SIG-M5 (cell line): ENCODE results near the gene CFAP73.

Source experiments
- DNase-seq: peaks from one replicate; lab custom pipeline; 2025; lab: John Stamatoyannopoulos, UW

CFAP73 gene

DNA sequence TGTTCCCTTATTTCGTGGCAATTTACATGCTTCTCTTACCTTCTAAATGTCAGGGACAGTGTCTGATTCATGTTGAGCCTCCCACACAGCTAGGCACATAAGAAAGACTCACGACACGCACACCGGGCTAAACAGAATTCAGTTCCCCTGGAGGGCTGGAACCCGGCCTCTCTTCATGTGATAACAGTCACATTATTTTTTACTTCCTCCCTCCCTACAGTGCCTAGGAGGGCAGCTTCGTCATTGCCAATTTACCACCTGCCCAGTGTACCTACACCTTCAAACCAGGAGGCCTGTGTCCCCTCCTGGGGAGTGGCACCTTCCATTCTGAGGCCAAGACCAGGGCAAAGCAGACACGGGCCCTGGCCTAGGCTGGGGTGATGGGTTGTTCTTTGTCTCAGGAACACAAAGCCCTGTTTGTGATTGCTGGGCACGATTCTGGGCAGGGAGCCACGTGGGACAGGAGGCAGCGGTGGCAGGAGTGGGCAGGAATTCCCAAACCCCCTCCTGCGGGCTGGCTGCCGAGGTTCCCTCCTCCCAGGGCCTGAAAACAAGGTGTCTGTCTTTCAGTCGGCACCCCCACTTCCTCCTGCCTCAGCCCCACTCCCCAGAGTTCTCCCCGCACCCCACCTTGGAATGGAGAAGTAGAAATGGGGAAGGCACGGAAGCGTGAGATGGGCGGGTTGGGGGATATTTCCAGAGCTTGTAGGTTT is 7.2 kb upstream of the CFAP73 start:
- DNase-seq, result no peak

- no peak for DNase-seq
Observed at GRCh38 chr12:113142886-113143332, 6.6 kb upstream of the CFAP73 start.

GRCh38 chr12:113143959-113144358 is 5.6 kb upstream of the CFAP73 start:
- DNase-seq, result no peak

GRCh38 chr12:113144806-113145205 is 4.7 kb upstream of the CFAP73 start:
- DNase-seq, result no peak

- no peak for DNase-seq
Observed at GRCh38 chr12:113145720-113146551, 3.6 kb upstream of the CFAP73 start.

DNA sequence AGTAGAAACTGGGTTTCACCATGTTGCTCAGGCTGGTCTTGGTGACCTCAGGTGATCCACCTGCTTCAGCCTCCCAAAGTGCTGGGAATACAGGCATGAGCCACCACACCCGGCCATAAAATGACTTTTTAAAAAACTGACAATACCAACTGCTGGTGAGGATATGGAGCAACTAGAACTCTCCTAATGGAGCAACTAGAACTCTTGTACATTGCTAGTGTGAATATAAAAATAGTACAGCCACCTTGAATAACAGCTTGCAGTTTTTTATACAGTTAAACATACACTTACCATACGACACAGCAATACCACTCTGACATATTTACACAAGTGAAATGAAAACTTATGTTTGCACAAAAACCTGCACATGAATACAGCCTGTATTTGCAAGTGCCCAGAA is 2.5 kb upstream of the CFAP73 start:
- no peak for DNase-seq

DNA sequence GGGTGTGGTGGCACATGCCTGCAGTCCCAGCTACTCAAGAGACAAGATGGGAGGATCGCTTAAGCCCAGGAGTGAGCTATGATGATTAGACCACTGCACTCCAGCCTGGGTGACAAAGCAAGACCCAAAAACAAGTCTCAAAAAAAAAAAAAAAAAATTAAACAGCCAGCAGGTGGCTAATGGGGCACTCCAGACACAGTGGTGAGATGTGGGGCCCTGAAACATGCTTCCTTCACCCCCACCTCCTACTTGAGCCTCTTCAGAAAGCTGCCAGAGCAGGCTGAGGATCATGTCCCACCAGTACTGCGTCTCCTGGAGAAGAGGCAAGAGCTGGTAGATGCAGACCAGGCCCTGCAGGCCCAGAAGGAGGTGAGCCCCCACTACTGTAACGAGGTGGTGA is 2.1 kb downstream of the CFAP73 start:
- no peak for DNase-seq

DNA sequence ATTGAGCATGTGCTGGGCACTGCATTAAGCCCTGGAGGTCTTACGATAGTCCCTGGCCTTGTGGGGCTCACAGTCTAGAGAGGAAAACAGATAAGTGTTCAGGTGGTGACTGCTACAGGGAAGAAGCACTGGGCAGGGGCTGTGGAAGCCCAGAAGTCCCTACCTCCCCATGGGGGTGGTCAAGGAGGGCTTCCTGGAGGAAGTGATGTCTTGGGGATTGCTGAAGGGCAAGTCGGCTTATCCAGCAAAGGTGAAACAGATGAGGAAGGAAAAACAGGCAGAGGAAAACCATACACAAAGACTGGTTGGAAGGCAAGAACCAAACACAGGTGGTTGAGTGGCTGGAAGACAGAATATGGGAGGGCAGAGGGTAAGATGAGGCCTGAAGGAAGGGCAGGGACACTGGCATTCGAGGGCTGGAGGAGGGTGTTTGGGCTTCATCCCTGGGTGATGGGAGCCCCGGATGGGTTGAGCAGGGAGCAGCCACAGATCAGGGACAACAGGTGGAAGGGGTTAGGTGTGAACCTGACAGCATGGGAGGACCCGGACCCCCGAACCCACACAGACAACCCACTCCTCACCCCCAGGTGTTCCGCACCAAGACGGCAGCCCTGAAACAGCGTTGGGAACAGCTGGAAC is 2.8 kb downstream of the CFAP73 start:
- DNase-seq, result no peak

DNA sequence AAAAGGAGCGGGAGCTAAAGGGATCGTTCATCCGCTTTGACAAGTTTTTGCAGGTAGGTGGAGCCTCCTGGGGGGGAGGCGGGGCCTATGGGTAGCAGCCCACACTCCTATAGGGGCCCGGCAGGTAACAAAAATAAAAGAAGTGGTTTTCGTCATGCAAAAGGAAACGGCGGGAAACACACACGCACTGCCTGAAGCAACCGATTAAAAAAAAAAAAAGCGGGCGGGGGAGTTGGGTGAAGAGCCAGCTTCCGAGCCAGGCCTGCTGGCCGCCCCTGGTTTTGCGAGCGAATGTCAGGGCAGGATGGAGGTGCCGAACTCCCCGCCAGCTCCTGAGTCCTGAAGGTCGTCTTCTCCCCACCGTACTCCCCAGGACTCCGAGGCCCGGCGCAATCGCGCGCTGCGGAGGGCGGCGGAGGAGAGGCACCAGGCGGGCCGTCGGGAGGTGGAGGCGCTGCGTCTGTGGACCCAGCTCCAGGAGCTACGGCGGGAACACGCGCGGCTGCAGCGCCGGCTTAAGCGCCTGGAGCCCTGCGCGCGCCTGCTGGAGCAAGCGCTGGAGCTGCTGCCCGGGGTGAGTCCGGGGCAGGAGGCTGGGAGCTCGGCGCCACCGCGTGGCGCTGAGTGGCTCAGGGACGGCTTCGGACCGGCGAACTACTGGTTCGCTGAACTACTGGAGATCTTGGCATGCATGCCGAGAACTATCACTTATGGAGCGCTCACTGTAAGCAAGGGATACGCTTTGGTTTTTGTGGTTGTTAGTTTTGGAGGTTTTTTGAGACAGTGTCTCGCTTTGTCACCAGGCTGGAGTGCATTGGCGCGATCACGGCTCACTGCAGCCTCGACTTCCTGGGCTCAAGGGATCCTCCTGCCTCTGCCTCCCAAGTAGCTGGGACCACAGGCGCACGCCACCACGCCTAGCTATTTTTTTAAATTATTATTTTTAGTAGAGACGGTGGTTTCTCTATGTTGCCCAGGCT is 3.6 kb downstream of the CFAP73 start:
- peak; percentile 13 for DNase-seq

DNA sequence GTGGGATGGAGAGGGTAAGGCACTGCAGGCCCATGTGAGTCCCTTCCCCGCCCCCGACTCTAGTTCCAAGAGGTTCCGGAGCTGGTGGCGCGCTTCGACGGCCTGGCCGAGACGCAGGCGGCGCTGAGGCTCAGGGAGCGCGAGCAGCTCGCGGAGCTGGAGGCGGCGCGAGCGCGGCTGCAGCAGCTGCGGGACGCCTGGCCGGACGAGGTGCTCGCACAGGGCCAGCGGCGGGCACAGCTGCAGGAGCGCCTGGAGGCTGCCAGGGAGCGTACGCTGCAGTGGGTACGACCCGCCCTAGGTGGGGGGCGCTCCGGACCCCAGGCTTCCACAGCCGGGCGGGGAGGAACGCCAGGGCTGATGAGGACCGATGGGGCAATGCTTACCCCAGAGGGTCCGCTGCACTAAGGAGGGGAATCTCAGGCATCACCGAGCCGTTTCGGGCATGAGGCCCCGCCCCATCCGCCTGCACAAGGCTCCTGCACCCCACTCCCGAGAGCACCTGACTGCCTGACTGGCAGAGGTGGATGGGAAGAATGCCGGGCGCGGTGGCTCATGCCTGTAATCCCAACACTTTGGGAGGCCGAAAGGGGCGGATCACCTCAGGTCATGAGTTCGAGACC is 4.9 kb downstream of the CFAP73 start:
- DNase-seq, result no peak

- no peak for DNase-seq
Observed at GRCh38 chr12:113155060-113155459, 5.5 kb downstream of the CFAP73 start.

- no peak for DNase-seq
Observed at GRCh38 chr12:113155646-113156045, 6.1 kb downstream of the CFAP73 start.

DNA sequence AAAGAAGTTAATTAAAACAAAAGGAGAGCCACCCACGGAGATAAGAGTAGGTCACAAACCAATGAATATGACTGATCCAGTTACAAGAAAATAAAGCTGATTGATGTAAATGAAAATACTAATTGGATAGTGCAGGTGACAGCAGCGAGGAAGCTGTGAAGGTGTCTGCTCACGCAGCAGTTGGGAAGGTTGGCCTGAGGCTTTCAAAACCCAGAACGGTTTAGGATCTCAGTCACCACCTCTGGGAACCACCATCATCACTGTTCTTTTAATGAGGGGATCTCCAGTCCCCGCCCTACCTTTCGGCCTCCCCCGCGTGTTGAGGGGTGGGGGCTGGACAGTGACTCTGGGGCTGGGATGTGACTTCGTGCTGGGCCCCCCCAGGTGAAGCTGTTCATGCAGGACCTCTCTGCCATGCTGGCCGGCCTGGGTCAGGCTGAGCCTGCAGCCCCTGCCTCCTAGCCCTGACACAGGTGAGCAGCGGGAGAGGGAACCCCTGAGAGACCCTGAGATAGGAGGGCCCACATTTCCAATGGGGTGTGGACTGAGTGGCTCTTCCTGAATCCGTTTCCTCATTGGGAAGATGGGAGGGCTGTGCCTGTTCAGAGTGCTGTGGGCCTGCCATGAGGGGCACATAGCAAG is 7.8 kb downstream of the CFAP73 start:
- no peak for DNase-seq

DNA sequence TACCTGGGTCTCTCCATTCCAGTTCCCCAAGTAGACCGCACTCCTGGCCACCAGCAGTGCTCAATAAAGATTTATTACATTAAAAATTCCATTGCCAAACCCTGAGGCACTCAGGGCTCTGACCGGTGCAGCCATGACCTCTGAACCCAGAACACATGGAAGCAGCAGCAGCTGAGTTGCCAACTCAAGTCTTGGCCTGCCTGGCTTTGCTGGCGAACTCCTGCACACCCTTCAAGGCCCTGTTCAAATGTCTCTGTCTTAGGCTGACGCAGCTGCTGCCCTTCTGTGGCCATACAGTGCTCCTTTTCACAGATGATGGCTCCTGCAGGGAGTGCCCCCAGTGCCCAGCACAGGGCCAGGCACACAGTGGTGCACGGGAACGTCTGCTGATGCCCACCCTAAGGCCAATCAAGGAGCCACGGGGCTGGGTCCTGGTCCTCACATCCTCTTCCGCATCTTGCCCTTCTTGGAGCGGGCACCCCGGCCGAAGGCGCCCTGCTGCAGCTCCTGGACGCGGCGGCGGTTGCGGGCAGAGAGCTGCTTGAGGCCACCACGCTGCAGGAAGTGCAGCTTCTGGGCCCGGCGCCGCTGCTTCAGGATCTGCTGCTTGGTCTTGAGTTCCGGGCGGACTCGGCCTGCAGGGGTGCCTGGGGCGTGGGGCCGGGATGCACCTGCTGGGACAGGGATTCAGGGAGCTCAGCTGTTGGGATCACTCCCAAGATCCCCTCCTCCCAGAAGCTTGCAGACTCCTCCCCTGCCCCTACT is 9.1 kb downstream of the CFAP73 start:
- no peak for DNase-seq

DNA sequence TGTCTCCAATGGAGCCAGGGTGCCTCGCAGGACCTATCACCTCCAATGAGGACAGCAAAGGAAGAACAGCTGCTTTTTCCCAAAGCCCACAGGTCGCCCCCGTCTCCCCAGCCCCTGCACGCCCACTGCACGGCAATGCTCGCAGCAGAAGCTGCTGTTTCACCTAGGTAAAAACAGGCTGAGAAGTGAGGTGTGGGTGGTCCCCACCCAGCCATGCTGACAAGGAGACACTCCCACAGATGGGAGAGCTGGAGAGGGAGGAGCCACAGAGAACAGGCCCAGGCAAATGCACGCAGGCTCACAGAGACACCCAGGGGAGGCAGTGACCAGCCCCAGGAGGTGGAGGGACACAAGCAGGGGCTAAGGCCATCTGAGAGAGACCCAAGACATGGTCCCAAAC is 10.4 kb downstream of the CFAP73 start:
- no peak for DNase-seq

- no peak for DNase-seq
Observed at GRCh38 chr12:113161415-113162016, 12.0 kb downstream of the CFAP73 start.

- no peak for DNase-seq
Observed at GRCh38 chr12:113162102-113163029, 12.8 kb downstream of the CFAP73 start.

GRCh38 chr12:113163030-113163360 is 13.5 kb downstream of the CFAP73 start:
- no peak for DNase-seq

DNA sequence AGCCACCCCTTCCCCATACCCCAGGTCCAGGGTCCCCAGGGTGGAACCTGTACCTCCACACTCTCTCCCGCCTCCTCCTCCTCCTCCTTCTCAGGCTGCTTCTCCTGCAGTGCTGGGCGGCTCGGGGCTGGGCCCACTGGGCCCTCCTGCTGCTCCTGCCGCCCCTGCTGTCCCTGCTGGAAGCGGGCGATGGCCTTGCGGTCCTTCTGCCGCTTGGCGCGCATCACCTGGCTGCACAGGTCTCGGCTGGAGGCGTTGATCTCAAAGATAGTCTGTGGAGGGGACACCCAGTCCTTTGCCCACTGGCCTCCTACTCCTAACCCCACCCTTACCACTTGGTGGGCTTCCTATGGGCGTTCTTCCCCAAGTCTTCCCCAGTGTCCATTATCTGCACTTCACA is 14.5 kb downstream of the CFAP73 start:
- no peak for DNase-seq
